A549 treated with ZK216348 at 1 μM for 4 hours (cell line): ENCODE measurements around the gene GNAQ. TPM values are rescaled to one million over a fixed set of nuclear protein-coding genes. Genes with fewer than 3 reads are reported as not detected.

Experiments used
- total RNA-seq: library from RNA; stranded (reverse); fragments of 200-300 nt; extraction: Qiagen RNA extraction; gene quantifications from 5 replicates; pipeline ENCODE4 v1.2.3, GENCODE V29; 2022; ENCODE audit warnings: low read depth

The GNAQ gene
- total RNA-seq: 8.8 to 20.8 TPM (median 16.6 TPM) in 5 replicates

DNA sequence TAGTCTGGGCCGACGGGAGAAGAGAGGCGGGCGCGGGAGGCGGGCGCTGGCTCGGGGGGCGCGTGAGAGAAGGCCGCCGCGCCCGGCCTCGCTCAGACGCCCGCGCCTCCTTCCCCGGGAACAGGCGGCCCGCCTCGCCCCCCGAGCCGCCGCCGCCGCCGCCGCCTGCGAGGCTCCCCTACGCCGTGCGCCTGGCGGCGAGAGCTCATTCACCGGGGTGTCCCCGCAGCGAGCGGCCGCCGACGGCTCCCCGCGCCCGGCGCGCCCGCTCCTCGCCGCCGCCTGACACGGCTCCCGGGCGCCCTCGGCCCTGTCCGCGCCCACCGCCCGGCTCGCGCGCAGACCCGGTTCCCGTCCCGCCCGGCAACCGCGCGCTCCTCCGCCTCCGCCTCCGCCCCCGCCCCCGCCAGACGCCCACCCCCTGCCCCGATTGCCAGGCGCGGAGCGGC is at the start of gene GNAQ:
Gene GNAQ, minus strand, starts transcription at position 368 of the 449 bp plus-strand sequence. CDS start 576 bp downstream, outside the sequence.

Other genes with a start within 250 kb of the GNAQ start
- gene CEP78, start 204.3 kb upstream of the GNAQ start, total RNA-seq: 15.0 to 20.0 TPM (median 18.6 TPM) in 5 replicates